Chondrocyte (in vitro differentiated cells): ENCODE data around the gene EME2. TPM values are rescaled to one million over a fixed set of nuclear protein-coding genes. Genes with fewer than 3 reads are reported as not detected.

Experiments
- DNase-seq: peaks from one replicate; pipeline ENCODE4 v3.0.0; 2021; ENCODE audit warnings: mixed read lengths, low spot score
- H3K27ac Mint-ChIP-seq: one replicate; pipeline ENCODE4 v1.8.0; 2021; ENCODE audit warnings: mild to moderate bottlenecking, moderate library complexity, mixed read lengths; ENCODE audit not compliant: unreplicated experiment
- H3K27me3 Mint-ChIP-seq: 2 replicates; pipeline ENCODE4 v1.8.0; 2021; ENCODE audit warnings: low read depth, mixed read lengths
- H3K36me3 Mint-ChIP-seq: 2 replicates; pipeline ENCODE4 v1.8.0; 2021; ENCODE audit warnings: low read depth, mixed read lengths
- H3K4me1 Mint-ChIP-seq: 2 replicates; pipeline ENCODE4 v1.8.0; 2021; ENCODE audit warnings: low read depth, mild to moderate bottlenecking, mixed read lengths
- H3K4me3 Mint-ChIP-seq: one replicate; pipeline ENCODE4 v1.8.0; 2021; ENCODE audit warnings: mild to moderate bottlenecking, moderate library complexity, mixed read lengths; ENCODE audit not compliant: unreplicated experiment
- H3K9me3 Mint-ChIP-seq: 2 replicates; pipeline ENCODE4 v1.8.0; 2021; ENCODE audit warnings: low read depth, mixed read lengths
- total RNA-seq: library from RNA; stranded (reverse); gene quantifications from 3 replicates; pipeline ENCODE4 v1.2.1, GENCODE V29; 2021
- TF ChIP-seq, protein P1 (sequence below): fragments of 200-600 bp; sonication (generic); IDR thresholded peaks from 2 replicates; pipeline ENCODE4 v1.5.0; 2021; ENCODE audit warnings: antibody characterized with exemption, mild to moderate bottlenecking, moderate library complexity

Gene EME2
- total RNA-seq, 1 donor from 2014 or later = 16.9 TPM

DNA sequence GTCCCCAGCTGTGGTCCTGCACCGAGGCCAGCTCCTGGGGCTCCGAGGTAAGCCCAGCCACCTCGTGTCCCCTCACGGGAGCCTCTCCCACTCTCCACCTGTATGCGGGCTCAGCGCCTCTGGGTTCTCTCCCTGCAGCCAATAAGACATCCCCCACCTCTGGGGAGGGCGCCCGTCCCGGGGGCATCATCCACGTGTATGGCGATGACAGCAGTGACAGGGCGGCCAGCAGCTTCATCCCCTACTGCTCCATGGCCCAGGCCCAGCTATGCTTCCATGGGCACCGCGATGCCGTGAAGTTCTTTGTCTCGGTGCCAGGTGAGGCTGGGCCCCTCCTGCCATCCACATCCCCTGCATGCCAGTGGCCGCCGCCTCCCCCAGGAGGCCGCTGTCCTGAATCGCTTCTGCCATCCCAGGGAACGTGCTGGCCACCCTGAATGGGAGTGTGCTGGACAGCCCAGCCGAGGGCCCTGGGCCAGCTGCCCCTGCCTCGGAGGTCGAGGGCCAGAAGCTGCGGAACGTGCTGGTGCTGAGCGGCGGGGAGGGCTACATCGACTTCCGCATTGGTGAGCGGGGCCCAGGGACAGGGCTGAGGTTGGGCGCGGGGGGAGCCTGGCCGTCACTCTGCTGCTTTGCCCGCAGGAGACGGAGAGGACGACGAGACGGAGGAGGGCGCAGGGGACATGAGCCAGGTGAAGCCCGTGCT is 4.4 kb upstream of the EME2 start:
- Mint-ChIP-seq H3K27ac (no peak overlapping the region), H3K36me3 (peaks cover 4% of the 10 kb centered on the region), H3K9me3 (no peaks in the 10 kb centered on the region), H3K4me3 (no peak overlapping the region), H3K4me1 (peaks cover 15% of the 10 kb centered on the region), H3K27me3 (no peaks in the 10 kb centered on the region)
- DNase-seq = no peak
- TF ChIP-seq, protein P1, sequence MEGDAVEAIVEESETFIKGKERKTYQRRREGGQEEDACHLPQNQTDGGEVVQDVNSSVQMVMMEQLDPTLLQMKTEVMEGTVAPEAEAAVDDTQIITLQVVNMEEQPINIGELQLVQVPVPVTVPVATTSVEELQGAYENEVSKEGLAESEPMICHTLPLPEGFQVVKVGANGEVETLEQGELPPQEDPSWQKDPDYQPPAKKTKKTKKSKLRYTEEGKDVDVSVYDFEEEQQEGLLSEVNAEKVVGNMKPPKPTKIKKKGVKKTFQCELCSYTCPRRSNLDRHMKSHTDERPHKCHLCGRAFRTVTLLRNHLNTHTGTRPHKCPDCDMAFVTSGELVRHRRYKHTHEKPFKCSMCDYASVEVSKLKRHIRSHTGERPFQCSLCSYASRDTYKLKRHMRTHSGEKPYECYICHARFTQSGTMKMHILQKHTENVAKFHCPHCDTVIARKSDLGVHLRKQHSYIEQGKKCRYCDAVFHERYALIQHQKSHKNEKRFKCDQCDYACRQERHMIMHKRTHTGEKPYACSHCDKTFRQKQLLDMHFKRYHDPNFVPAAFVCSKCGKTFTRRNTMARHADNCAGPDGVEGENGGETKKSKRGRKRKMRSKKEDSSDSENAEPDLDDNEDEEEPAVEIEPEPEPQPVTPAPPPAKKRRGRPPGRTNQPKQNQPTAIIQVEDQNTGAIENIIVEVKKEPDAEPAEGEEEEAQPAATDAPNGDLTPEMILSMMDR = no peak

GRCh38 chr16:1768767-1769401 is 3.7 kb upstream of the EME2 start:
- H3K4me3 Mint-ChIP-seq = no peak overlapping the region
- no peak overlapping the region for H3K27ac Mint-ChIP-seq
- no peaks in the 10 kb centered on the region for H3K9me3 Mint-ChIP-seq
- H3K27me3 Mint-ChIP-seq = no peaks in the 10 kb centered on the region
- TF ChIP-seq, protein P1 = no peak
- peaks cover 17% of the 10 kb centered on the region for H3K4me1 Mint-ChIP-seq
- H3K36me3 Mint-ChIP-seq = peaks cover 4% of the 10 kb centered on the region
- DNase-seq = no peak

DNA sequence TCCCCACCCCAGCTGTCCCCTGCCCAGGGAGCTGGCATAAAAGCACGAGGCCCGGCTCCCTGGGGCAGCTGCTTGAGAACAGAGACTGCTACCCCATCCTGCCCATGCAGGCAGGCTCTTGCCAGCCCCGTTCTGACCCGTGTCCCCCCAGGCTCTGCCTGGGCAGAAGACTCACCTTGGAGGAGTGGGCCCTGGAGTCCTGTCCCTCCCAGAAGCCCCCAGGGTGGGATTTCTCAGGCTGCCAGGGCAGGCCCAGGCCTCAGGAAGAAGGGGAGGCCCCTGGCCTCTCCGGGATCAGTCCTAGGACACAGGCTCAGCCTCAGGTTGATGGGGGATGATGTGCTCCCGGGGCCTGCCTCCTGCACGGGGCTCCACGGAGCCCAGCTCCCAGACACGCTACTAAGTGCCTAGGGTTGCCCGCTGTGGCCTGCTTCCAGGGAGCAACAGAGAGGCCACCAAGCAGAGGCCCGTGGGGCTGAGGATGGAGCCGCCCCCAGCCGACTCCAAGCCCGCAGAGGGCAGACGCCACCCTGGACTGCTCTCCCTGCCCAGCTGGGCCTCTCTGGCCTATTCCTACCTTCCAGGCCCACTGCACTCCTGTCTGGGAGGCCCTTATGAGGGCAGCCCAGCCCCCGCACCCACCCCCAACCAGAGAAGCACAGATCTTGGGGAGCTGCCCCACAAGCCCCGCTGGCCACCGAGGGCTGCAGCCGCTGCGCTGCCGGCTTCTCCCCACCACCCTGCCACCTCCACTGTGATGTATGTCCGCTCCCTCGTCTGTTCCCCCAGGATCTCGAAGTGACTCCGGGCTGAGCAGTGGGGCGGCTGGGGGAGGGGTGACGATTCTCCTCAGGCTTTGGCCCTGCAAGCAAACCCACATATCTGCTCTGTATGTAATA is 3.0 kb upstream of the EME2 start:
- Mint-ChIP-seq H3K27ac (peak overlapping the region; percentile 63), H3K4me1 (peaks cover 21% of the 10 kb centered on the region), H3K9me3 (no peaks in the 10 kb centered on the region), H3K4me3 (peak overlapping the region; percentile 22), H3K36me3 (peaks cover 4% of the 10 kb centered on the region), H3K27me3 (no peaks in the 10 kb centered on the region)
- DNase-seq = no peak
- TF ChIP-seq, protein P1 = no peak

- H3K27ac Mint-ChIP-seq = peak overlapping the region; percentile 63
- TF ChIP-seq, protein P1 = no peak
- peak overlapping the region; percentile 95 for H3K4me3 Mint-ChIP-seq
- H3K36me3 Mint-ChIP-seq = peaks cover 4% of the 10 kb centered on the region
- no peak for DNase-seq
- no peaks in the 10 kb centered on the region for H3K27me3 Mint-ChIP-seq
- no peaks in the 10 kb centered on the region for H3K9me3 Mint-ChIP-seq
- H3K4me1 Mint-ChIP-seq = peaks cover 25% of the 10 kb centered on the region
Observed at GRCh38 chr16:1770328-1771187, 2.1 kb upstream of the EME2 start.
